ENCODE results near the gene BDH1.

The BDH1 gene

GRCh38 chr3:197510642-197511018, 45.1 kb downstream of the BDH1 start:
- H3K27ac ChIP-seq (ENCODE audit: low read length), result no peak overlapping the region
- DNase-seq, result no peak
- TF ChIP-seq EZH2 (optimal IDR thresholded peaks at IDR 0.05; ENCODE audit: low read depth, low read length) (no peak), CTCF (IDR thresholded peaks at IDR 0.05; ENCODE audit: low read length) (no peak), EZH2phosphoT487 (IDR thresholded peaks at IDR 0.05; ENCODE audit: low read length) (no peak)
- no peaks in the 10 kb centered on the region for H3K79me2 ChIP-seq (ENCODE audit: low read length)
- H3K9ac ChIP-seq (ENCODE audit: low read length), result no peak overlapping the region
- H3K4me2 ChIP-seq (ENCODE audit: low read depth, low read length), result no peak overlapping the region
- no peak overlapping the region for H3K4me3 ChIP-seq (ENCODE audit: low read length)
- no peaks in the 10 kb centered on the region for H3K36me3 ChIP-seq (replicated peaks; ENCODE audit: insufficient read depth, low read length)
- no peaks in the 10 kb centered on the region for H4K20me1 ChIP-seq (ENCODE audit: insufficient read depth, low read length)
- no peaks in the 10 kb centered on the region for H3F3A ChIP-seq (ENCODE audit: insufficient read depth, low read length)
- no peaks in the 10 kb centered on the region for H3K9me2 ChIP-seq (replicated peaks; ENCODE audit: insufficient read depth, low read length)
- no peak overlapping the region for H2AFZ ChIP-seq (ENCODE audit: low read length)
- no peaks in the 10 kb centered on the region for H3K9me3 ChIP-seq (replicated peaks; ENCODE audit: insufficient read depth, low read length)
- H3K27me3 ChIP-seq (replicated peaks; ENCODE audit: insufficient read depth, low read length), result no peaks in the 10 kb centered on the region
- peaks cover 12% of the 10 kb centered on the region for H3K4me1 ChIP-seq (ENCODE audit: low read length)

GRCh38 chr3:197508924-197509775, 46.6 kb downstream of the BDH1 start:
- TF ChIP-seq CTCF (IDR thresholded peaks at IDR 0.05; ENCODE audit: low read length) (no peak), EZH2 (optimal IDR thresholded peaks at IDR 0.05; ENCODE audit: low read depth, low read length) (no peak), EZH2phosphoT487 (IDR thresholded peaks at IDR 0.05; ENCODE audit: low read length) (no peak)
- H4K20me1 ChIP-seq (ENCODE audit: insufficient read depth, low read length), result no peaks in the 10 kb centered on the region
- H3K9me3 ChIP-seq (replicated peaks; ENCODE audit: insufficient read depth, low read length), result no peaks in the 10 kb centered on the region
- no peak overlapping the region for H3K4me3 ChIP-seq (ENCODE audit: low read length)
- H3F3A ChIP-seq (ENCODE audit: insufficient read depth, low read length), result no peaks in the 10 kb centered on the region
- no peaks in the 10 kb centered on the region for H3K36me3 ChIP-seq (replicated peaks; ENCODE audit: insufficient read depth, low read length)
- no peaks in the 10 kb centered on the region for H3K27me3 ChIP-seq (replicated peaks; ENCODE audit: insufficient read depth, low read length)
- H3K9me2 ChIP-seq (replicated peaks; ENCODE audit: insufficient read depth, low read length), result no peaks in the 10 kb centered on the region
- H3K4me1 ChIP-seq (ENCODE audit: low read length), result peaks cover 14% of the 10 kb centered on the region
- DNase-seq, result no peak
- H3K27ac ChIP-seq (ENCODE audit: low read length), result no peak overlapping the region
- H3K9ac ChIP-seq (ENCODE audit: low read length), result no peak overlapping the region
- no peak overlapping the region for H3K4me2 ChIP-seq (ENCODE audit: low read depth, low read length)
- H3K79me2 ChIP-seq (ENCODE audit: low read length), result no peaks in the 10 kb centered on the region
- no peak overlapping the region for H2AFZ ChIP-seq (ENCODE audit: low read length)

GRCh38 chr3:197508461-197508860, 47.3 kb downstream of the BDH1 start:
- no peak overlapping the region for H3K4me3 ChIP-seq (ENCODE audit: low read length)
- H3K9me3 ChIP-seq (replicated peaks; ENCODE audit: insufficient read depth, low read length), result no peaks in the 10 kb centered on the region
- H3K9me2 ChIP-seq (replicated peaks; ENCODE audit: insufficient read depth, low read length), result no peaks in the 10 kb centered on the region
- no peak for DNase-seq
- peaks cover 14% of the 10 kb centered on the region for H3K4me1 ChIP-seq (ENCODE audit: low read length)
- no peaks in the 10 kb centered on the region for H4K20me1 ChIP-seq (ENCODE audit: insufficient read depth, low read length)
- no peak overlapping the region for H3K27ac ChIP-seq (ENCODE audit: low read length)
- no peaks in the 10 kb centered on the region for H3K36me3 ChIP-seq (replicated peaks; ENCODE audit: insufficient read depth, low read length)
- H3K27me3 ChIP-seq (replicated peaks; ENCODE audit: insufficient read depth, low read length), result no peaks in the 10 kb centered on the region
- H3K79me2 ChIP-seq (ENCODE audit: low read length), result no peaks in the 10 kb centered on the region
- H2AFZ ChIP-seq (ENCODE audit: low read length), result no peak overlapping the region
- H3F3A ChIP-seq (ENCODE audit: insufficient read depth, low read length), result 0 out of 2 replicates have a peak, but pooled peaks cover 4% of the 10 kb centered on the region
- no peak overlapping the region for H3K9ac ChIP-seq (ENCODE audit: low read length)
- H3K4me2 ChIP-seq (ENCODE audit: low read depth, low read length), result no peak overlapping the region
- no peak for TF ChIP-seq EZH2phosphoT487 (IDR thresholded peaks at IDR 0.05; ENCODE audit: low read length)

- no peak for TF ChIP-seq CTCF (IDR thresholded peaks at IDR 0.05; ENCODE audit: low read length)
- no peak for TF ChIP-seq EZH2phosphoT487 (IDR thresholded peaks at IDR 0.05; ENCODE audit: low read length)
- no peak for TF ChIP-seq EZH2 (optimal IDR thresholded peaks at IDR 0.05; ENCODE audit: low read depth, low read length)
- H3K4me2 ChIP-seq (ENCODE audit: low read depth, low read length), result no peak overlapping the region
- no peaks in the 10 kb centered on the region for H3K79me2 ChIP-seq (ENCODE audit: low read length)
- H3K9me2 ChIP-seq (replicated peaks; ENCODE audit: insufficient read depth, low read length), result no peaks in the 10 kb centered on the region
- H4K20me1 ChIP-seq (ENCODE audit: insufficient read depth, low read length), result no peaks in the 10 kb centered on the region
- no peak for DNase-seq
- no peak overlapping the region for H3K4me3 ChIP-seq (ENCODE audit: low read length)
- H3K4me1 ChIP-seq (ENCODE audit: low read length), result peaks cover 14% of the 10 kb centered on the region
- H3K9me3 ChIP-seq (replicated peaks; ENCODE audit: insufficient read depth, low read length), result no peaks in the 10 kb centered on the region
- H2AFZ ChIP-seq (ENCODE audit: low read length), result no peak overlapping the region
- peaks cover 5% of the 10 kb centered on the region for H3F3A ChIP-seq (ENCODE audit: insufficient read depth, low read length)
- H3K27me3 ChIP-seq (replicated peaks; ENCODE audit: insufficient read depth, low read length), result no peaks in the 10 kb centered on the region
- no peaks in the 10 kb centered on the region for H3K36me3 ChIP-seq (replicated peaks; ENCODE audit: insufficient read depth, low read length)
- no peak overlapping the region for H3K27ac ChIP-seq (ENCODE audit: low read length)
- H3K9ac ChIP-seq (ENCODE audit: low read length), result no peak overlapping the region
Observed at GRCh38 chr3:197508051-197508451, 47.7 kb downstream of the BDH1 start.

Data from MM.1S (cell line).